Mammary epithelial cell (primary cell): ENCODE results near the gene MARK3.

Experiments
- CTCF ChIP-seq, 2 donors: IDR thresholded peaks in 1 of 2; conservative IDR thresholded peaks in 1 of 2; 2 replicates each; pipeline ENCODE4 v1.5.1; 2011 to 2012; ENCODE audit warnings: inconsistent platforms in 2 of 2, low read length in 2 of 2, mild to moderate bottlenecking in 2 of 2, control low read depth in 1 of 2, low read depth in 1 of 2; ENCODE audit not compliant: insufficient read depth in 1 of 2; ENCODE audit errors: extremely low read depth in 1 of 2
- EZH2 ChIP-seq: IDR thresholded peaks from 2 replicates; pipeline ENCODE4 v1.6.1; 2012; ENCODE audit warnings: low read length, inconsistent platforms, borderline replicate concordance

GRCh38 chr14:103491691-103492090 lies 106.5 kb downstream of the MARK3 start:
- no peak for TF ChIP-seq CTCF (conservative IDR thresholded peaks at IDR 0.05 in 1 of 2, IDR thresholded peaks at IDR 0.05 in 1 of 2; ENCODE audit: extremely low read depth in 1 of 2, insufficient read depth in 1 of 2, low read depth in 1 of 2, low read length in 2 of 2)
- no peak for TF ChIP-seq EZH2
